ENCODE measurements around the gene POGZ.

- TF ChIP-seq GATA3 (IDR thresholded peaks at IDR 0.05; ENCODE audit: low read depth, low read length) (no peak), GATA2 (IDR thresholded peaks at IDR 0.05; ENCODE audit: low read depth, low read length) (no peak)
Measured at GRCh38 chr1:151373196-151373595, 86.1 kb downstream of the POGZ start.
